ENCODE measurements around the gene PDE3B. TPM values are rescaled to one million over a fixed set of nuclear protein-coding genes. Genes with fewer than 3 reads are reported as not detected.

The PDE3B gene
- total and polyA plus RNA-seq, 9 of the 15 experiments (the other 6 are each of a cell fraction or from before 2014, with no cell fraction given) = 2.3 to 22.5 (median 12.2) TPM

- Histone ChIP-seq H3K9me1 (ENCODE audit: control insufficient read depth, insufficient read depth, low read length) (no peaks in the 10 kb centered on the region), H4K20me1 (replicated peaks; ENCODE audit: control insufficient read depth, insufficient read depth, low read length) (no peaks in the 10 kb centered on the region), H3K4me3 (no peak overlapping the region), H3K27ac (ENCODE audit: extremely low read depth, low read depth, low read length) (no peak overlapping the region; the same call in 2 of the 3 replicates), H3K4me2 (ENCODE audit: insufficient read depth, low read length) (peak overlapping the region; percentile 42; the same call in 1 of the 2 replicates), H2AFZ (ENCODE audit: low read depth, low read length) (peak overlapping the region; percentile 81), H3K4me1 (replicated peaks in 1 of 2; ENCODE audit: control insufficient read depth in 2 of 2, insufficient read depth in 2 of 2, low read length in 2 of 2) (peaks cover 0 to 12% of the 10 kb centered on the region in 2 experiments; a peak in 3 of 5 replicates), H3K36me3 (ENCODE audit: control insufficient read depth, insufficient read depth, low read length) (no peaks in the 10 kb centered on the region), H3K9ac (ENCODE audit: insufficient read depth in 1 of 2, low read depth in 2 of 2, low read length in 2 of 2) (peak overlapping the region; percentile 2 to 86; a peak in 3 of 4 replicates), H3K79me2 (ENCODE audit: control insufficient read depth, insufficient read depth, low read length) (no peaks in the 10 kb centered on the region), H3K27me3 (ENCODE audit: control insufficient read depth in 2 of 2, insufficient read depth in 2 of 2, low read length in 2 of 2) (no peaks in the 10 kb centered on the region), H3K9me3 (replicated peaks; ENCODE audit: control insufficient read depth, insufficient read depth, low read depth, low read length) (no peaks in the 10 kb centered on the region)
- POLR2A ChIA-PET = interaction anchor here (0.6 to 2.5 kb wide), 12 partner anchors 10 to 387 kb away, joined by 3 to 11 read pairs (median 4); partner anchors contain the start of genes CYP2R1 and PSMA1
- FAIRE-seq = peak; percentile 96
- no TSS peak for BruUV-seq (replicated peaks)
- in situ Hi-C loops (cut with MboI) = loop anchor here (10.0 kb wide), 1 partner anchor 613 kb away; no protein-coding TSS in a partner anchor
- intact Hi-C loops (cut with micrococcal nuclease) = loop anchor here (1.0 to 5.0 kb wide), 7 partner anchors 99 to 370 kb away; partner anchors contain the start of gene PDE3B
- ATAC-seq = peak; percentile 99
- CTCF ChIA-PET (ENCODE audit: low intra/inter-chr PET ratio) = interaction anchor here (0.8 to 4.0 kb wide), 5 partner anchors 118 to 371 kb away, joined by 3 to 49 read pairs (median 13); no protein-coding TSS in a partner anchor
- DNase-seq (ENCODE audit: extremely low read depth in 1 of 4, low spot score in 3 of 4) = peak; percentile 48 to 87 (median 60)
- 23% methylated on average over 13 of the region's 13 CpGs for WGBS (ENCODE audit: insufficient coverage, low coverage, missing lambda C conversion rate)
- TF ChIP-seq ATF7 (IDR thresholded peaks at IDR 0.05) (0 out of 2 replicates have a peak, but pooled peaks have one; percentile 20), NFIC (IDR thresholded peaks at IDR 0.05) (peak; percentile 59; the same call in 1 of the 2 replicates), SNAPC5 (CRISPR knock-in tag; IDR thresholded peaks at IDR 0.05) (no peak), CREM (IDR thresholded peaks at IDR 0.05; ENCODE audit: low read depth) (peak; percentile 7; the same call in 1 of the 2 replicates), ELF4 (CRISPR knock-in tag; IDR thresholded peaks at IDR 0.05) (no peak), CTBP1 (IDR thresholded peaks at IDR 0.05; ENCODE audit: borderline replicate concordance) (peak; percentile 41; the same call in 1 of the 2 replicates), MAZ (CRISPR knock-in tag; conservative IDR thresholded peaks at IDR 0.05 in 1 of 2, IDR thresholded peaks at IDR 0.05 in 1 of 2) (peak in 1 of 2 experiments; percentile 45; a peak in 1 of 4 replicates), TCF7 (IDR thresholded peaks at IDR 0.05; ENCODE audit: borderline replicate concordance) (0 out of 2 replicates have a peak, but pooled peaks have one; percentile 27), DEAF1 (CRISPR knock-in tag; IDR thresholded peaks at IDR 0.05) (peak; percentile 74), SRSF7 (optimal IDR thresholded peaks at IDR 0.05; ENCODE audit: low read depth, low read length) (no peak), CTCF (IDR thresholded peaks at IDR 0.05 in 2 of 3, conservative IDR thresholded peaks at IDR 0.05 in 1 of 3; ENCODE audit: insufficient read depth in 2 of 3, low read depth in 1 of 3, low read length in 3 of 3) (peak; percentile 74 to 92 (median 80)), SMC3 (conservative IDR thresholded peaks at IDR 0.05; ENCODE audit: insufficient read depth, low read depth, low read length) (peak; percentile 79), ZNF408 (CRISPR knock-in tag; IDR thresholded peaks at IDR 0.05; ENCODE audit: low read depth) (no peak), ZNF146 (CRISPR knock-in tag; IDR thresholded peaks at IDR 0.05; ENCODE audit: unreplicated experiment) (no peak), CC2D1A (IDR thresholded peaks at IDR 0.05) (peak; percentile 66)
Observed at GRCh38 chr11:14907411-14908213, 264.0 kb downstream of the PDE3B start.

Measured in K562 (cell line).